ENCODE measurements around the gene ATAD1.

Gene ATAD1

GRCh38 chr10:87846023-87846422, 28.0 kb upstream of the ATAD1 start:
- in situ Hi-C loops (cut with MboI; ENCODE audit: low sequenced_read_pairs, unreplicated experiment) = no loop called here
- TF ChIP-seq CTCF (IDR thresholded peaks at IDR 0.05; ENCODE audit: borderline replicate concordance, control extremely low read depth, extremely low read depth, insufficient read depth, missing control alignments) = no peak
- no peak for DNase-seq (ENCODE audit: low spot score)

GRCh38 chr10:87845624-87845998, 27.6 kb upstream of the ATAD1 start:
- DNase-seq (ENCODE audit: low spot score) = no peak
- in situ Hi-C loops (cut with MboI; ENCODE audit: low sequenced_read_pairs, unreplicated experiment) = no loop called here

GRCh38 chr10:87844837-87845623, 27.0 kb upstream of the ATAD1 start:
- in situ Hi-C loops (cut with MboI; ENCODE audit: low sequenced_read_pairs, unreplicated experiment) = no loop called here
- TF ChIP-seq CTCF (IDR thresholded peaks at IDR 0.05; ENCODE audit: borderline replicate concordance, control extremely low read depth, extremely low read depth, insufficient read depth, missing control alignments) = no peak
- no peak for DNase-seq (ENCODE audit: low spot score)

More at GRCh38 chr10:87845624-87845998, 27.6 kb upstream of the ATAD1 start:
- no peak for TF ChIP-seq CTCF (IDR thresholded peaks at IDR 0.05; ENCODE audit: borderline replicate concordance, control extremely low read depth, extremely low read depth, insufficient read depth, missing control alignments)

GRCh38 chr10:87843714-87844113, 25.7 kb upstream of the ATAD1 start:
- no peak for DNase-seq (ENCODE audit: low spot score)
- in situ Hi-C loops (cut with MboI; ENCODE audit: low sequenced_read_pairs, unreplicated experiment) = no loop called here

GRCh38 chr10:87842776-87843497, 24.9 kb upstream of the ATAD1 start:
- no peak for DNase-seq (ENCODE audit: low spot score)
- in situ Hi-C loops (cut with MboI; ENCODE audit: low sequenced_read_pairs, unreplicated experiment) = no loop called here
- TF ChIP-seq CTCF (IDR thresholded peaks at IDR 0.05; ENCODE audit: borderline replicate concordance, control extremely low read depth, extremely low read depth, insufficient read depth, missing control alignments) = no peak

More at GRCh38 chr10:87843714-87844113, 25.7 kb upstream of the ATAD1 start:
- no peak for TF ChIP-seq CTCF (IDR thresholded peaks at IDR 0.05; ENCODE audit: borderline replicate concordance, control extremely low read depth, extremely low read depth, insufficient read depth, missing control alignments)

GRCh38 chr10:87842220-87842641, 24.2 kb upstream of the ATAD1 start:
- in situ Hi-C loops (cut with MboI; ENCODE audit: low sequenced_read_pairs, unreplicated experiment) = no loop called here
- no peak for TF ChIP-seq CTCF (IDR thresholded peaks at IDR 0.05; ENCODE audit: borderline replicate concordance, control extremely low read depth, extremely low read depth, insufficient read depth, missing control alignments)
- DNase-seq (ENCODE audit: low spot score) = no peak
